ENCODE measurements around the gene TMEM80.

- TF ChIP-seq CTCF (conservative IDR thresholded peaks at IDR 0.05 in 1 of 2, IDR thresholded peaks at IDR 0.05 in 1 of 2; ENCODE audit: low read depth in 1 of 2, low read length in 2 of 2) (no peak), EZH2 (IDR thresholded peaks at IDR 0.05; ENCODE audit: low read length, missing control alignments) (no peak)
Observed at GRCh38 chr11:695288-695537, 403 bp upstream of the TMEM80 start.

Measured in fibroblast of lung (primary cell).